Colon (tissue), 2 donors: Measurements from ENCODE around the gene ANTKMT.
"Not testable (repeated sequence)": the region's sequence is repeated elsewhere in the genome, so short reads cannot be mapped to it uniquely, and the experiment has no call there.

Source experiments
- FAIRE-seq: peaks from 2 replicates; lab custom pipeline; 2012; peaks lifted over from hg19 to GRCh38; lab: Jason Lieb, UNC
- donor health status: control.
- donor health status: control.

The ANTKMT gene

DNA sequence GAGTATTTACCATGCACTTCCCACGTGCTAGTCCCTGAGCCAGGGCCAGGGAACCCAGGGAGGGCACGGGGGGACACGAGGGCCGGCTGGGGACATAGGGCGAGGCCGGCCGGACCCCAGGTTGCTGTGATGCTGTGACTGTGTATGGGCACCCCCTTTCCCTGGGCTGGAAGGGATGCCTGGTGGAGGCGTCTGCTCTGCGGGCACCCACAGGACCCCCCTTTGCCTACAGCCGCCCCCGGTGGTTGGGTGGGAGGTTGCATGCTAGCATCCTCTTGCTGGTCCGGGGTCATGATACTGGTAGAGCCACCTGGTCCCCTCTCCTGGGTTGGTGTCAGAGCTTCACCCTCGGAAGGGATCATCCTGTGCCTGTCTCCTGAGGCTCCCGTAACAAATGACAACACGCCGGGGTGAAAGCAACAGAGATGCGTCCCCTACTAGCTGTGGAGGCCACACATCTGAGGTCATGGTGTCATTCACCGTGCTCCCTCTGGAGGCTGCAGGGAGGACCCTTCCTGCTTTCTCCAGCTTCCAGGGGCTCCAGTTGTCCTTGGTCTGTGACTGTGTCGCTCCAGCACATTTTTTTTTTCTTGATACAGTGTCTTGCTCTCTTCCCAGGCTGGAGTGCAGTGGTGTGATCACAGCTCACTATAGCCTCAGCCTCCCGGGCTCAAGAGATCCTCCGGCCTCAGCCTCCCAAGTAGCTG lies 23.0 kb downstream of the ANTKMT start:
- FAIRE-seq = no peak

- no peak for FAIRE-seq
These were observed 24.8 kb downstream of the ANTKMT start for GRCh38 chr16:745739-746138.

DNA sequence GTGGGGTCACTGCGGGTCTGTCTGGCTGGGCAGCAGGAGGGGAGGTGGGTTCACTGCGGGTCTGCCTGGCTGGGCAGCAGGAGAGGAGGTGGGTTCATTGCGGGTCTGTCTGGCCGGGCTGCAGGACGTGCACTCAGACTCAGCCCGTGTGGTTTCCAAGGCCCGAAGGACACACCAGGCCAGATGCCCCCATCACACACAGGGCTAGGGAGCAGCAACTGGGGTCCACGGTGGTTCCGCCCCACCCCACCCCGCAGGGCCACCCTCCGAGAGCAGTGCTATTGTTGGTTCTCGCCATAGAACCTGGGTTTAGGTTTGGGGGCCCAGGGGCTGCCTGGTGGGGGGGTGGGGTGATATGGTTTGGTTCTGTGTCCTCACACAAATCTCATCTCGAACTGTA lies 25.7 kb downstream of the ANTKMT start:
- no peak for FAIRE-seq

DNA sequence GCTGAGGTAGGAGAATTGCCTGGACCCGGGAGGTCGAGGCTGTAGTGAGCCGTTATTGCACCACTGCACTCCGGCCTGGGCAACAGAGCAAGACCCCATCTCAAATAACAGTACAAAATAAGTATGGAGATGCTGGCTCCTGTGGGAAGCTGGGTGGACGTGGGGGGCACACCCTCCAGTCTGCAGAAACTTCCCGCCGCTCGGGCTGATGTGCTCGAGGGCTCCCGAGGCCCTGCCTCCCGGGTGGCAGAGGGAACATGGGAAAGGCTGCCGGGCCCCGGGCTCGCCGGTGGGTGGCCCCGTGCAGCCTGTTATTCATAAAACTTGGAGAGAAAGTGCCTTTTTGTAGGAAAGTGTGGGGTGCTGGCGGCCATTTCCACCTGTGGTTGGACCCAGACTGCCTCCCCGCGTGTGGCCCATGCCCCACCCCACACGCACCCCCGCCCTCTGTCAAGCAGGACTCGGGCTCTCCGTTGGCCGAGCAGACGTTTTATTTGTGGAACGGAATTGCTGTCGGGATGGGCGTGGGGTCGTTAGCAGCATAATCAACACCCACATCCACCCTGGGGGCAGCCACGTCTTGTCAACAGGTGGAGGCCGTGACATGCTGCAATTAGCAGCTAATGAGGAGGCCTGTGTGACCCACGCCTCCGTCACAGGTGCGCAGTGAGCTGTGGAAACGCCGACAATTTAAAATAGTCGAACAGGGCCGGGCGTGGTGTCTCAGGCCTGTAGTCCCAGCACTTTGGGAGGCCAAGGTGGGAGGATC lies 27.2 kb downstream of the ANTKMT start:
- FAIRE-seq = no peak

GRCh38 chr16:749010-749409 lies 28.1 kb downstream of the ANTKMT start:
- no peak for FAIRE-seq

DNA sequence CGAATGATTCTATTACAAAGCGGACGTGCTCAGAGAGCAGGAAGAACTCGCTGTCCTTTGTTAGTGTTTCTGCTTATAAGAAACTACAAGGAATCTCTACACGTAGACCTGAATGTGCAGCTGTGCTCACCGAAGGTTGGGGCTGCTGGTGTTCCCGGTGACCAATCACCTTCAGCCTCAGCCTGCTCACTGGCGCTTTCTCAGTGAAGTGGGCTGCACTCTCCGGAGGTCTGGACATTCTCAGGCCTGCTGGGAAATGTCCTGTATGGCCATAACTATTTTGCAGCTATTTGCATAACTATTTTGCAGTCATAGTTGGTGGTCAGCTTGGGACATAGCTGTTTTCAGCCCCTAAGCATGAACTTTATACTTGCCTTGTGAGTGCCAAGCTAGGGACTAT lies 29.5 kb downstream of the ANTKMT start:
- no peak for FAIRE-seq

GRCh38 chr16:751152-752006 lies 30.4 kb downstream of the ANTKMT start:
- FAIRE-seq = no peak

GRCh38 chr16:752007-752312 lies 31.0 kb downstream of the ANTKMT start:
- no peak for FAIRE-seq

GRCh38 chr16:754121-754607 lies 33.2 kb downstream of the ANTKMT start:
- not testable (repeated sequence) for FAIRE-seq

DNA sequence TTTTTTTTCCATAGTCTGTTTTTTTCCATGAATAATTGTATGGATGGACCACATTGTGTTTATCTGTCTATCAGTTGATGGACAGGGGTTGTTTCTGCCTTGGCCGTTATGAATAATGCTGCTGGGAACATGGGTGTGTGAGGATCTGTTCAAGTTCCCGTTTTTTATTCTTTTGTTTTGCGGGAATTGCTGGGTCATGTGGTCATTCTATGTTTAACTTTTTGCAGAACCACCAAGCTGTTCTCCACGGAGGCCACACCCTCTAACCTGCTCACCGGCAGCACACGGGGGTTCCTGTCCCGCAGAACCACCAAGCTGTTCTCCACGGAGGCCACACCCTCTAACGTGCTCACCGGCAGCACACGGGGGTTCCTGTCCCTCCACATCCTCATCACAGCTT lies 33.7 kb downstream of the ANTKMT start:
- FAIRE-seq = no peak

DNA sequence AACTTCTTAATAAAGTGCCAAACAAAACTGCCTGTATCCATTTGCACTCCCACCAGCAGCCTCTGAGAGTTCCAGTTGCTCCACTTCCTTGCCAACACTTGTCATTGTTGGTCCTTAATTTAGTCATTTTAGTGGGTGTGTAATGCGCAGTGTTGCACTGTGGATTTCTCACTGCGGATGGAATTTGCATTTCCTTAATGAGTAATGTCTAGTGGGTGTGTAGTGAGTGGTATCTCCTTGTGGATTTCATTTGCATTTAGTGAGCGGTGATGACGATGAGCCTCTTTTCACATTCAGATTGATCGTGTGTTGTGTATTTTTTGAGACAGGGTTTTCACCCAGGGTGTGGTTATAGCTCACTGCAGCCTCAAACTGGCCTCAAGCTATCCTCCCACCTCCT lies 35.5 kb downstream of the ANTKMT start:
- no peak for FAIRE-seq

DNA sequence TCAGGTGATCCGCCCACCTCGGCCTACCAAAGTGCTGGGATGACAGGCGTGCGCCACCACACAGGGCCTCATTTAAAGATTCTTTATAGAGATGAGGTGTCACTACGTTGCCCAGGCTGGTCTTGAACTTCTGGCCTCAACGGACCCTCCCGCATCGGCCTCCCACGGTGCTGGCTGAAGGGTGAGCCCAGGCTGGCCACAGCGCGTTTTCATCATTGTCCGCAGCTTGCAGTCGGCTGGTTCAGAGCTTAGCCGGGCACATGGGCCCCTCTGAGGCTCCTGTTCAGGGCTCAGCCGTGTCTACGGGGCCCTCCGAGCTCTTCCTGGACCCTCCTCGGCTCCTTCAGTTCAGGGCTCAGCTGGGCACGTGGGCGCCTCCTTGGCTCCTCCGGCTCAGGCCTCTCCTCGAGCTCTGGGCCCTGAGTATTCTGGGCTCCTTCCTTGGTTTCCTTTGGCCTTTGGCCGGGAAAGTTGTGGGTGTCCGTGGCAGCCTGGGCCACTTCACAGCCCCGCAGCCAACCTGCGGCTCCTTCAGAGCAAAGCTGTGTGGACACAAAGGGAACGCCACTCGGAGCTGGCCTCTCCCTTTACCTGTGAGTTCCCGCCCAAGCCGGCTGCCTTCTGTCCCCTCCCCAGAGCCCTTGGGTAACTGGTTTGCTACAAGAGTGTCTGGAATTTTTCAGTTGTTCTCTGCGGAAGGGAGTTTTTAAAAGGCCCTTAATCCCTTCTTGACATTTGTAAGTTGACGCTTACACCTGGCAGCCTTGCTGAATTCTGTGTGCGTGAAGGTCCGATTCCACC lies 38.4 kb downstream of the ANTKMT start:
- FAIRE-seq = no peak

- FAIRE-seq = no peak
These were observed 39.1 kb downstream of the ANTKMT start for GRCh38 chr16:760065-760464.

- FAIRE-seq = no peak
These were observed 39.8 kb downstream of the ANTKMT start, which contains the start of gene MSLN for GRCh38 chr16:760545-761343. MSLN (plus strand) TSS chr16:760734; CDS start chr16:762681, 1,947 bp downstream.

DNA sequence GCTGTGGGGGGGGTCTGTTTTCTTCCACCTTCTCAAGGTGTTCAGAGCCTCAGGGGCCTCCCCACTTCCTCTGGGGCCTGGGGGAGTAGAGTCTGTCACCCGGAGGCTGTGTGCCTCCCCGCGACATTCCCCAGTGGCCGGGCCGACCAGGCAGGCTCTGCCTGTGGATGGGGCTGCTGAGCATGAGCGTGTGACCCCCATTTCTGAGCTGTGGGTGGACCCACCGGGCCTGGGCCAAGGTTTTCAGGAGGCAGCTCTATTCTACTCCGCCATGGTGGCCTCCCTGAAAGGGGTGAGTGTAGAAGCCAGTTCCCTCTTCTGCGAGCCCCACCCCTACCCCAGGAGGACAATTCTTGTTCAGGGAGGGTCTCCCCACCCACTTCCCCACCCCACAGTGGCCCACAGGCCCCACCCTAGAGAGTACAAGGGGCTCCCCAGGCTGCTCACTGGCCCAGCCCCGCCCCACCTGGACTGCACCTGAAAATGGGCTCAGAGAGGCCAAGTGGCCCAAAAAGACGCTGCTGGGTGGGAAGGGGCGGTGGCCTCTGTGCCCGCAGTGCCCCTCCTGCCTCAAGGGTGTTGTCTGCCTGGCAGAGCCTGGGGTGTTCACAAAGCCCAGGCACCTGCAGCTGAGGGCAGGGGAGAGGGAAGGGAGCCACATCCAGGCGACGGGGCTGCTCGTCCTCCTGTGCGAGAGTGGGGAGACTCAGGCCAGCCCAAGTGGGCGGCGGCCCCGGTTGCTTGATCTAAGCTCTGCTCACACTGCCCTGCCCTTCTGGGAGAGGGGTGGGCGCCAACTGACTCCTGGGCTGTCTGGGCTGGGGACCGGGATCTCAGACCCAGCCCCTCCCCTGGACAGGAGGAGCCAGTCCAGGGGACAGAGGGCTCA lies 40.9 kb downstream of the ANTKMT start:
- no peak for FAIRE-seq

DNA sequence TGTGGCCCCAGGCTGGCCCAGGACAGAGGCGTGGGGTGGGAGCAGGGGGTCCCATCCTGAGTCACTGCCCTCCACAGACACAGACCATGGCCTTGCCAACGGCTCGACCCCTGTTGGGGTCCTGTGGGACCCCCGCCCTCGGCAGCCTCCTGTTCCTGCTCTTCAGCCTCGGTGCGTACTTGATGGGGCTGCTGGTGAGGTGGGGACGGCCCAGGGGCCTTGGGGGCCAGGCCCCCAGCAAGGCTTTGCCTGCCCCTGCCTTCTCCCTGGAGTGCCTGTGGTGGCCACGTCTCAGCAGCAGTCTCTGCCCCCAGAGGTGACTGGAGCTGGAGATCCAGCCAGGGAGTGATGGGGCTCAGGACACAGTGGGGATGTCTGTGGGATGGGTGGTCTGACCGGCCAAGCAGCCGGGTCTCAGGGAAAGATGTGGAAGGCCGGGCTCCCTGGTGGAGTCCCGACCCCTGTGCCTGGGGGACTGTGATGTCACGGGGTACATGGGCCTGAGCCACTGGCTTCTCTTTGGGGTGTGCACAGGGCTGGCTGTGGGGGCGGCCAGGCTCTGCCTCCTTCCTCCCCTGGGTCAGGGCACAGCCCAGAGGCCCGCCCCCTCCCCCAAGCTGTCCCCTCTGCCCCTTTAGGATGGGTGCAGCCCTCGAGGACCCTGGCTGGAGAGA lies 41.8 kb downstream of the ANTKMT start:
- FAIRE-seq = no peak

DNA sequence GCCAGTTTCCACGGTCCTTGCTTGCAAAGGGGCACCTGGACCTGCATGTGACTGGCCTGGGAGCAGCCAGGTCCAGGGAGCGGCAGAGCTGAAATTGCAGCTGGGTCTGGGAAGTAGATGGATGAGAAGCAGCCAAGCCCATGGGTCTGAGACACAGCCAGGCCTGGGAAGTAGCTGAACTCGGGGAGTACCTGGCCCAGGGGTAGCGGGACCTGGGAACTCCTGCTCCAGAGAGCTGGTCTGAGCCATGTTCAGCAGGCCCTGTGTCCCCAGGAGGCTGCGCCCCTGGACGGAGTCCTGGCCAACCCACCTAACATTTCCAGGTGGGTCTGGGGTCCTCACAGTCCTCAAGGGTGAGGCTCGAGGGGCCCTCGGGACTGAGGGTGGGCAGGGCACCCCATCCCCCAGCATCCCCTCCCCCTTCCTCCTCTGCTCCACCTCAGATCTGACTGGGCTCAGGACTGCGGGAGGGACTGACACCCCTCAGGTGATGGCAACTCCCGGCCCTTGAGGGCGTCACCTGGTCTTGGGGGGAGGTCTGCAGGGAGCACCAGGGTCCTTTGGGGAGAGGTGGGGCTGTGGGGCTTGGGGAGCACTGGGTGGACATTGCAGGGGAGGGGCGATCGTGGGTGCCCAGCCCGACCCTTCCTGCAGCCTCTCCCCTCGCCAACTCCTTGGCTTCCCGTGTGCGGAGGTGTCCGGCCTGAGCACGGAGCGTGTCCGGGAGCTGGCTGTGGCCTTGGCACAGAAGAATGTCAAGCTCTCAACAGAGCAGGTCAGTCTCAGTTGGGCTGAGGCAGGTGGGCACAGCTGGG lies 42.6 kb downstream of the ANTKMT start:
- FAIRE-seq = no peak

- no peak for FAIRE-seq
These were observed 43.3 kb downstream of the ANTKMT start for GRCh38 chr16:764184-764750.
